Choroid plexus epithelial cell (primary cell): ENCODE results near the gene CABP5.

Source experiments
- DNase-seq: peaks from one replicate; pipeline ENCODE4 v3.0.0-alpha.2; 2010; ENCODE audit warnings: low read depth
- H3K4me3 ChIP-seq: 2 replicates; pipeline ENCODE4 v1.5.1; 2011; ENCODE audit warnings: low read depth, mild to moderate bottlenecking, control low read depth, low read length, moderate library complexity
- CTCF ChIP-seq: conservative IDR thresholded peaks from 2 replicates; pipeline ENCODE4 v1.5.1; 2011; ENCODE audit warnings: low read depth, mild to moderate bottlenecking, control low read depth, inconsistent platforms, low read length, moderate library complexity

The CABP5 gene

GRCh38 chr19:48069435-48069834, 25.6 kb upstream of the CABP5 start:
- peak; percentile 6 for TF ChIP-seq CTCF
- no peak for DNase-seq
- no peak overlapping the region for H3K4me3 ChIP-seq

GRCh38 chr19:48064509-48064908, 20.6 kb upstream of the CABP5 start:
- no peak overlapping the region for H3K4me3 ChIP-seq
- DNase-seq: peak; percentile 23
- no peak for TF ChIP-seq CTCF

GRCh38 chr19:48061401-48062344, 17.8 kb upstream of the CABP5 start:
- no peak overlapping the region for H3K4me3 ChIP-seq
- no peak for DNase-seq
- TF ChIP-seq CTCF: no peak

- H3K4me3 ChIP-seq: no peak overlapping the region
- no peak for TF ChIP-seq CTCF
- DNase-seq: no peak
Observed at GRCh38 chr19:48060381-48060780, 16.5 kb upstream of the CABP5 start.

GRCh38 chr19:48059331-48059730, 15.5 kb upstream of the CABP5 start:
- no peak for TF ChIP-seq CTCF
- no peak overlapping the region for H3K4me3 ChIP-seq
- no peak for DNase-seq

GRCh38 chr19:48053856-48054255, 10.0 kb upstream of the CABP5 start:
- DNase-seq: no peak
- TF ChIP-seq CTCF: no peak
- H3K4me3 ChIP-seq: no peak overlapping the region

- DNase-seq: no peak
- H3K4me3 ChIP-seq: no peak overlapping the region
- TF ChIP-seq CTCF: no peak
Observed at GRCh38 chr19:48053076-48053475, 9.2 kb upstream of the CABP5 start.
